Measurements from ENCODE around the gene PTPRO.

The PTPRO gene

DNA sequence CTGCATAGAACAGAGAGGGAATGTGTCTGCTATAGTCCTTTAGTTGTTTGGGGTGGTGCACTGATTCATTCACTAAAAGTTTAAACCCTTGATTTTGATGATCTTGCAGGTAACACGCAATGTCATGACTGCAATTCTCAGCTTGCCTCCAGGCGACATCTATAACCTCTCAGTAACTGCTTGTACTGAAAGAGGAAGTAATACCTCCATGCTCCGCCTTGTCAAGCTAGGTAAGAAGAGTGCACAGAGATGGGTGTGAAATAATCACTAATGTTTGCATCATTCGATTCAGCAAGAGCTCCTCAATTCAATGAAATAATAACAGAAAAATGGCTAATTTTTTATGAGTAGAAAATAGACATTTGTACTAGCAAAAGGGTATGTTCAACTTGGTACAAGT is 203.7 kb downstream of the PTPRO start:
- no peak for DNase-seq (ENCODE audit: low read depth, low spot score)

DNA sequence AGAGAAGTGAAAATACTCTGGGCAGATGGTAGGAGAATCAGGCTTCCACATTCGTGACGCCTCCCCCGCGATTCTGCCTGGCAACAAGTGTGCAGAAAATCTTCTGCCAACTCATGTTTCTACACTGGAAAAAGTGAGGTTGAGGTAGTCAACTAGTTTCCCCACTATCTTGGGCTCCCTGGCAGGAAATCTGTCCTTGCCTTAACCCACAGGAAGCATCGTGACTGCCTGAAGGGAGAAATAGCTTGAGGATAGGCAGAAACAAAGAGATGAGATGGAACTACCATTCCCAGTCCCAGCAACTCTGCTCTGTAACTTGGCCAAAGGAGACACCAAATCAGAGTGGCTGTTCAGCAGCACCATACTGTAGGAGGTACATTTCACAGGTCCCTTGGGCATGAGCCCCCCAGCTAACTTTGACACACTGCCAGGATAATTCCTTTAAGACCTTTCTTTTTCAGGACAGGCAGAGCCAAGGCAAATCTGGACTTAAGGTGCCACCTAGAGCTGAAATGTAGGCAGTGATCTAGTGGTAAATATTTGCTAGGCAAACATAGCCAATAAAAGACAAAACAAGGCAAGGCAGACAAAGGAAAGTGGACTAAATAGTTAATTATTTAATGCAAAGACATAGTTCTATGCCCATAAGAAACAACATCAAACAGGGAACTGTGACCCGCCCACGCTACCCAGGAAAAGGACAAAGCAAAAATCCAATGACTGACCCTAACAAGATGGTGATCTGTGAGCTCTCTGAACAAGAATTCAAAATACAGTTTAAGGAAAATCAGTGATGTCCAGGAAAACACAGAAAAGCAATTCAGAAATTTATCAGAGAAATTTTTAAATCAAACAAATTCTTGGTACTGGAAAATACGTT is 205.1 kb downstream of the PTPRO start:
- DNase-seq (ENCODE audit: low read depth, low spot score), result no peak

DNA sequence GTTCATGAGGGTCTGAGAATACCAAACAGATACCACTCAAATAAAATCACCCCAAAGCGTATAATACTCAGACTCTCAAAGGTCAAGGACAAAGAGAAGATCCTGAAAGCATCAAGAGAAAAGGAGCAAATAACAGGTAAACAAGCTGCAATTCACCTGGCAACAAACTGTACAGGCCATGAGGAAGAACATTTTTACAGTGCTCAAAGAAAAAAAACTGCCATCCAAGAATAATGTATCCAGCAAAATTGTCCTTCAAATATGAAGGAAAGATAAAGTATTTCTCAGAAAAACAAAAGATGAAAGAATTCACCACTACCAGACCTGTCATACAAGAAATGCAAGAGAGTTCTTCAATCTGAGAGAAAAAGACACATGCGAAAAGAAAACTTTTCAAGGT is 206.4 kb downstream of the PTPRO start:
- no peak for DNase-seq (ENCODE audit: low read depth, low spot score)

DNA sequence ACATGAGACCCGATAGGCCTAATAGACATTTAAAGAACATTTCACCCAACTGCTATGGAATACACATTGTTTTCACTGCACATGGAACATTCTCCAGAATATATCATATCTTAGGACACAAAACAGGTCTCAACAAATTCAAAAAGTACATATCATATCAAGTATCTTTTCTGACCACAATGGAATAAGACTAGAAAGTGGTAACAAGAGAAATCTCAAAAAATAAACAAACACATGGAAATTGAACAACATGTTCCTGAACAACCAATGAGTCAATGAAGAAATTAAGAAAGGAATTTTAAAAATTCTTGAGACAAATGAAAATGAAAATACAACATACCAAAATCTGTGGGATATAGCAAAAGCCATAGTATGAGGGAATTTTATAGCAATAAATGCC is 208.1 kb downstream of the PTPRO start:
- DNase-seq (ENCODE audit: low read depth, low spot score), result no peak

DNA sequence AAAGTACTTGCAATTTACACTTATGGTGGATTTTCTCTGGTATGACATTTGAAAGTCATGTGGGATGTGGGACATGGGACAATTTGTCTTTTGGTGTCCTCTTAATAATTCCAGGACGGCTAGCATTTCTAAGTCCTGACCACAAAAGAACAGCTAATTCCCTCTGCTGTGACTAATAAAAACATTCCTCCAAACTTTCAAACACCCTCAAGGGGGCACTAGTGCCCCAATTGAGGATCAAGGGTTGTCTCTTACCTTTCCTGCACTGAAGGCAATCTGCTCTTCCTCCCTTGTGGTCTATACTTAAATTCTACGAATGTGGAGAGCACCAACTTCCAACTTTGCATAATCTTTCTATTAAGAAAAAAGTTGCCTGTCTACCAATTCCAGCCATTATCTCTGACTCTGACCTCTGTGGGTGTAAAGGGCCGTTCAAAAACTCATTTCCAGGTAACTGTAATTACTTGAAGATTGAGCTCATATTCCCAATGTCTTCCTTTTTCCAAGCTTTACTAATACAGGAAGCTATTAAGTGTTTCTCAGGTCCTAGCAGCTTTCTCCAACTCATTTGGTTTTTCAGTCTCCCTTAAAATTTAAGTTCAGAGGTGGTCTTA is 210.2 kb downstream of the PTPRO start:
- DNase-seq (ENCODE audit: low read depth, low spot score), result peak; percentile 33

DNA sequence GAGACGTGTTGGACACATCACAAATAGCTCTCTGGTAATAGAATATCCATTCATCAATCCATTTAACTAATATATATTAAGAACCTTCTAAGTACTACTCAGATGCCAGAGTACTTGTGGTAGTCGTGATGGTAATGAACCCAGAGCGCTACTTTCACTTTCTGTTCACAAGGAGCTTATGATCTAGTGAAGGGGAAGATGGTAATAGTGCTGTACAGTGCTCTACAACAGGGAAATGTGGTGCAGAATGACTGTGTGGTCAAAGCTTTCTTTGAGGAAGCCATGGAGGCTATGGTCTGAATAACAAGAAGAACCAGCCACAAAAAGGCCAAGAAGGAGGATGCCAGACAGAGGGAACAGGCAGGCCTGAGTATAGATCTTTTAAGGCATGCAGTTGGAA is 212.0 kb downstream of the PTPRO start:
- DNase-seq (ENCODE audit: low read depth, low spot score), result no peak

DNA sequence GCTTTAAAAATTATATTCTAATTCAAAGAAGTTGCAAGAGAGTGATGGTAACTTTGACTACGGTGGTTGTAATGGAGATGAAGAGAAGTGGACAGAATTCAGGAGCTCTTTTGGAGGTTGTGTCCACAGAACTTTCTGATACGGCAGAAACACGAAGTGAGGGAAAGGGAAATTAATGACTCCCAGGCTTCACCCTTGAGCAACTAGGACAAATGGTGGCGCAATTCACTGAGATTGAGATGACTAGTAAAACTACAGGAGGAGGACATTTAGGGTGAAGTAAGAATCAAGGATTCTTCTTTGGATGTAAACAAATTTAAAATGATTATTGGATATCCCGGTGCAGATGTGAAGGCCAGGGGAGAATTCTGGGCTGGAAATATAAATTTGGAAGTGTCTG is 212.6 kb downstream of the PTPRO start:
- DNase-seq (ENCODE audit: low read depth, low spot score), result no peak

DNA sequence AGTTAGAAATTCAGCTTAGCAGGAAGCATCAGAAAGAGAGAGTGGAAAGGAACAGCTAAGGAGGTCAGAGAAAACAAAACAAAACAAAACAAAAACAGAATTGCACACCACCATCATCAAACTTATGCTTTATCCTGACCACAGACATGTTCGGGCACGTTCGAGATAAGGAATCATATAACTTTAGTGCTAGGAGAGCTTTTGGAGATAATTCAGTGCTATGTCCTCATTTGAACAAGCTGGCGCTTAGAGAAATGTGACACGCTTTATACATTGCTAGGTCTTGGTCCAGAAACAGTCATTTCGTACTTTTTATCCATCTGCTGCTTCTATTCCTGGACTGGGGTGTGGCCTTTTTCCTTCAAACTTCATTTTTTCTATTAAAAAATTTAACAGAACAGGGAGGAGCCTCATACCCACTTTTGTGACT is 213.1 kb downstream of the PTPRO start:
- DNase-seq (ENCODE audit: low read depth, low spot score), result no peak

DNA sequence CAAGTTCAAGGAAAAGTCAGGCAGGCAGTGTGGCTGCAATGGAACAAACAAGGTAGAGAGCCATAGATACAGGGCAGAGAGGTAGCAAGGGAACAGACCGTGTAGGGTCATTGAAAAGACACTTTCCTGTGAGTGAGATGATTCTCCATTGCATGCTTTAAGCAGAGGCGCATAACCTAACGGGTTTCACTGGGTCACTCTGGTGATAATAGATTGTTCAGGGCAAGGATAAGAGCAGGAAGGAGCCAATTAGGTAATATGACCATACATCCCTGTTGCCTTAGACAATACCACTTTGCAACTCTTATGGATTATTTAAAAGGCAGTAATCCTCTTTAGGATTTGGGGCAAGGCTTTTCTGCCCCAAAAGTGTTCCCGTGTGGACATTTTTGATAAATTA is 214.1 kb downstream of the PTPRO start:
- DNase-seq (ENCODE audit: low read depth, low spot score), result no peak

DNA sequence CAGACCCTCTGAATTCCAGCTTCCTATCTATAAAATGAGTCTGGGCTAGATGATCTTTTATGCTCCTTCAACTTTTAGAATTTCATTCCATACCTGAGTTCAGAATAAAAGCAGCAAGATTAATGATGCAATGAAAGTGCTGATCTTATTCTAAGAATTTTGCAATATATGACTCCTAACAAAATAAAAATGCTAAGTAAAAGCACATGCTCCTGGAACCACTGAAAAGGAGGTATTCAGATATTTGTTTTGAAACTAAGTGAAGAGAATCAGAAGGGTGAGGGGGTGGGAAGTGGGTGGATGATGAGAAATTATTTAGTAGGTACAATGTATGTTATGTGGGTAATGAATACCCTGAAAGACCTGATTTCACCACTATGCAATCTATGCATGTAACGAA is 216.6 kb downstream of the PTPRO start:
- no peak for DNase-seq (ENCODE audit: low read depth, low spot score)

DNA sequence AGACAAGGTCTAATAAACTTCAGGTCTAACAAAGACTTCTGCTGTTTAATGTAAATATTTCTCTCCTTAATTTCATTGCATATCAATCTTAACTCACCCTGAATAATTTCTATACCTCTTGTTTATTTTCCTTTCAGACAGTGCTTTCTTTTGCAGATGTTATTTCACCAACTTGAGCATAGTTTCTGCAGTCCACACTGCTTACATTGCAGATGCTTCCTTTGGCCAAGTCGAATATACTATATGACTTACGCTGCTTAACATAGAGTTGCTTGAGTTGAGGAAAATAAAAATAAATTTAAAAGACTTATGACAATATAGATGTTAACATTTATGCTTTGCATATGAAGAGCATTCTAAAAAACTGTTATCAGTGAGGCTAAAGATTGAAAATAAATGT is 217.7 kb downstream of the PTPRO start:
- DNase-seq (ENCODE audit: low read depth, low spot score), result no peak

DNA sequence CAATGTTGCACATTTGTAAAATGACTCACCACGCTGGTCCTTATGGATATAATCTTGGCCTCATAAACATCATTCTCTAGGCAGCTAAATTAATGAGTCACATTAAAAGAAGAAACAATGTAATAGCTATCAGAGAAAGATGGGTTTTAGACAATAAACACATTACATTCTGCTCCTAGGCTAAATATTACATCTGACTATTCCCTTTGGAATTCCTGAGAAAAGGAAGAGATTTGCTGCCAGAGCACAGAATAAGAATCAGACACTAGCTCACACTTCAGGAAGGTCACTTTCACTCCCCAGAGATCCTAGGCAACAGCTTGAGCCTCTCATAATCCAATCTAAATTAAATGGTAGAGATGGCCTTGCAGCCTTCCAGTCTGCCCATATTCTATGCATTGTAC is 218.2 kb downstream of the PTPRO start:
- DNase-seq (ENCODE audit: low read depth, low spot score), result no peak

DNA sequence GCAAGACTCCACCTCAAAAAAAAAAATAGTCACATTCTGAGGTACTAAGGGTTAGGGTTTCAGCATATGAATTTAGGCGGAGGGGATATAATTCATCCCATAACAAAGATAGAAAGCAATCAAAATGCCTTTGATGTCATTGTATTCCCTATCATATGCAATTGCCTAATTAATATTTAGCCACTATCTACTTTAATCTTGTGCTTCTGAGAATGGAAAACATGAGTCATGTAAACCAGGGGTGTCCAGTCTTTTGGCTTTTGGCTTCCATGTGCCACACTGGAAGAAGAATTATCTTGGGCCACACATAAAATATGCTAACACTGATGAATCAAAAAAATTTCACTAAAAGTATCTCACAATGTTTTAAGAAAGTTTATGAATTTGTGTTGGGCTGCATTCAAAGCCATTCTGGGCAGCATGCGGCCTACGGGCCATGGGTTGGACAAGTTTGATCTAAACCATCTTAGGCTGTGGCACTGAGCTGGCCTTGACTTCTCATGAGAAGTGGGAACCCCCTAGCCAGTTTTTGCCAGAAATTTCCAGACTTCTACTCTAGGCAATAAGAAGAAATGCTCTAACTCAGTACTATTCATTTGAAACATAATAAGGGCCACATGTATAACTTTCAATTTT is 219.8 kb downstream of the PTPRO start:
- DNase-seq (ENCODE audit: low read depth, low spot score), result no peak

DNA sequence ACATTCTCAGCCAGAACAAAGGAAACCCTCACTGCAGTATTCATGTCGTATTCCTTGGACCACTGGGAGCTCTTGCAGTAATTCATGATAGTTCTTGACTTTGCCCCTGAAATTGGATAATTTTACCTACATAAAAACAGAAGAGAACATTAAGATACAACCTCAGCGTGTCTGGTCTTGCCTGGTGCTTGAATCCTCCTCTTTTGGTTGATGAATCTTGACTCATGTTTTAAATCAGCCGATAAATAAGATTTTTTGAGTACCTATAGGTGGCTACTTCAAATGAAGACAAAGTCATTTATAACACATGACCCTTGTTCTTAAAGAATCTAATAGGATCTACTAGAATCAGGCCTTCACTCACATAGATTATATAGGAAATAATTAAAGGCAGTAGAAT is 221.0 kb downstream of the PTPRO start:
- no peak for DNase-seq (ENCODE audit: low read depth, low spot score)

DNA sequence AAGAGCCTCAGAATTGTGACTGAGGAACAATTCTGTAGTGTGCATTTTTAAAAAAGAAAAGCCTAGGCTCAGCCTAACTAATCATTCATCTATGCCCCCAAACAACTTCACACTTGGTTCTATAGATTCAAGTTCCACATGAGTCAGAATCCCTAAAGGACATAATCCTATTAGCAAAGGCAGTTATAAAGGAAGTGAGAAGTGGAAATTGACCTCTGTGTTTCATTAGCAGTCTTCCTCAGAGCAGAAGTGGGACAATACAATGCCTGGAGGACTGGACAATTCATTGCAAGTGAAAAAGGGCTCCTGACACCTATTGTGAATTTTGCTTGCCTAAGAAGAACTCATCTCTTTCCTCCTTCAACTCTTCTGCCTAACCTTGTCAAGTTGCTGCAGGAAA is 222.3 kb downstream of the PTPRO start:
- DNase-seq (ENCODE audit: low read depth, low spot score), result no peak

DNA sequence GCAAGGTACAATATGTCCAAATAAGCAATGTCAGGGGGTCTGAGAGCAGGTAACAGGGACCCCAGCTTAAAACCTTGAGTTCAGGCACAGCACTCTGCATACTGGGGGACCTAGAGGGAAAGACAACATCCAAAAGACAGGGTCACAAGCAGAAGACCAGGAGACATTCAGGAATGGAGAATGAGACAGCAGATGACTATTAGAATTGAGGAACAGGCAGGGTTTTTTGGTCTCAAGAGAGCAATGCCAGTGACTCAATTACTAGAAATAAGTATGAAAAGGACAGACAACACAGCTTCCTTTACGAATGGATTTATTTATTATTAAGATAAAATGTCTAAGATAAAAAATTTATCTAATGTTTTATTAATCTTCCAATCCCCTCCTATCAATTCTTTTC is 223.0 kb downstream of the PTPRO start:
- DNase-seq (ENCODE audit: low read depth, low spot score), result no peak

DNA sequence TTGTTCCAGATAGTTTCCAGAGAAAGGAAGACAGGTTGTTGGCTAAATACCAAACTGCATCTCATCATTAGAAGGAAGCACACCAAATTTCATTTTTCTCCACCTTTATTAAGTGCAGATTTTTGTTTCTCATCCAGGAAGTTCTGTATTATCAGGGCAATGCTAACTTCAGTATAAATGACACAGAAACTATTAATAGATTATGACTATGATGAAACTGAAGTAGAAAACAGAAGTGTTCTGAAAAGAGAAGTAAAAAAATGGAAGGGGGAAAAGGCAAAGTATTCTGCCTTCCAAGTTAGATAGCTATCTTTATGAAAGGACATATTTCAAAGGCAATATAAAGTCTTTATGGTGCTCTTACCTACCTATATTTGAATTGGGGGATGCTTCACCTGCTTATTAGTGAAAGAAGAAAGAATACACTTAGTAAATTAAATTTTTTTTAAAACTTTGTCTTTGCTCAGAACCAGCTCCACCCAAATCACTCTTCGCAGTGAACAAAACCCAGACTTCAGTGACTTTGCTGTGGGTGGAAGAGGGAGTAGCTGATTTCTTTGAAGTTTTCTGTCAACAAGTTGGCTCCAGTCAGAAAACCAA is 223.9 kb downstream of the PTPRO start:
- DNase-seq (ENCODE audit: low read depth, low spot score), result no peak

DNA sequence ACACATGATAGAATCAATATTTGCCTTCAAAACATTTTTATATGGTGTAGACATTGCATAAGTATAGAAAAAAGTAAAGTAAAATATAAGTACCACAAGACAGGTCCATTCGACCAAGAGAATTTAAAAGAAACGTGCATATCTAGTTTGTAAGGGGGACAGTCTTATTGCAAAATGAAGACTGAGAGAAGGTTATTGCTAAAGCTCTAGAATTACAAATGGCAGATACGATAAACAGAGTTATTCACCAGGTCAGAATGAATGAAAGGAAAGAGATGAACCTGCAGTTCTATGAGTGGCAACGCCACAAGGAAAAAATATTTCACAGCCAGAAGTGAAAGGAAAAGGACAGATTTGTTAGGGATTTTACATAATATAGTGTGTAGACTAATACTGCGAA is 224.8 kb downstream of the PTPRO start:
- no peak for DNase-seq (ENCODE audit: low read depth, low spot score)

DNA sequence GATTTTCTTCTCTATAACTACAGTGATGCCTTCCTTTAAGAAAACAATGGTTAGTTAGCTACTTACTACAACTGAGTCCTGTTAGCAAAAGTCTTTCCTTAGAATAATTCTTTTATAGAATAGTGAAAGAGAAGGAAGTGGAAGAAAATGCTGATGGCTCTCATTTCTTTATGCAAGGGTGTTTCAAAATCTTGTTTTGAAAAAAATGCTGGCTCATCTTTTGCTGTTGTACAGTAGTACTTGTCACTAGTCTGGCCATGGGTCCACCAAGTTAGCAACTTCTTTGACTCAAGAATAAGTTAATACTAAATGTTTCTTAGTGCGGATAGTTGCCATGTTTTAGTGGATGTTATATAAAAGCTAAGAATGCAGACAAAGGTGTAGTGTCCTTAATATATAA is 225.4 kb downstream of the PTPRO start:
- DNase-seq (ENCODE audit: low read depth, low spot score), result no peak

DNA sequence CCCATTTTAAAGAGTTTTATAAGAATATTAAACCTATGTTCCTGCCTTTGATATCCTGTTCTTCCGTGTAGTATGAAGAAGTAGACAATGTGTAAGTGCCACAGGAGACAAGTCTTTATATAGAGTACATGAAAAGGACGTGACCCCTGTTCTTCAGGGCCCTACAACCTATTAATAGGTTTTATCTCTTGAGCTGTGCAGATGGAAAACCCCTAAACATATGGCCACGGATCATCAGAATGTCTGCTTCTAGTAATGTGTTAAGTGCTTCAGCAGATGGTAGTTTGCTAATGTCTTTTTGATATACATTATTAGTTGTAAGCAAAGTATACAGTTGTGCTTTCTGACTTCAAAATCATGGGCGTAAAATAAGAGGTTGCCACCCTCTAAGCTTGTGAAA is 228.5 kb downstream of the PTPRO start:
- DNase-seq (ENCODE audit: low read depth, low spot score), result no peak

DNA sequence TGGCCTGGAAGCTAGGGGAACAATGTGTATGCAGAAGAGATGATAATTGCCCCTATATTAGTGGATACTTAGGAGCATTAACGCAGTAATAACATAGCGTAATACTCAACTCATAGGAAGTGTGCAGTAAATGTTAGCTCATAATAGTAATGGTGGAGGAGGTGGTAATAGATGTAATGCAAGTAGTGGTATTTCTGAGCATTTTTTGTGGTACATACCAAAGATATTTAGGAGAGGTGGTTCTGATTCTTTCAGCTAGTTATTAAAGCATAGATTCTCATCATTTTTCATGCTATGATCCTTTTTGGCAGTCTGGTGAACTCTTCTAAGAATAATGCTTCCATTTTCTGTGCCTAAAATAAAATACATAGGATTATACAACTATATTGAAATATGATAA is 233.1 kb downstream of the PTPRO start:
- no peak for DNase-seq (ENCODE audit: low read depth, low spot score)

DNA sequence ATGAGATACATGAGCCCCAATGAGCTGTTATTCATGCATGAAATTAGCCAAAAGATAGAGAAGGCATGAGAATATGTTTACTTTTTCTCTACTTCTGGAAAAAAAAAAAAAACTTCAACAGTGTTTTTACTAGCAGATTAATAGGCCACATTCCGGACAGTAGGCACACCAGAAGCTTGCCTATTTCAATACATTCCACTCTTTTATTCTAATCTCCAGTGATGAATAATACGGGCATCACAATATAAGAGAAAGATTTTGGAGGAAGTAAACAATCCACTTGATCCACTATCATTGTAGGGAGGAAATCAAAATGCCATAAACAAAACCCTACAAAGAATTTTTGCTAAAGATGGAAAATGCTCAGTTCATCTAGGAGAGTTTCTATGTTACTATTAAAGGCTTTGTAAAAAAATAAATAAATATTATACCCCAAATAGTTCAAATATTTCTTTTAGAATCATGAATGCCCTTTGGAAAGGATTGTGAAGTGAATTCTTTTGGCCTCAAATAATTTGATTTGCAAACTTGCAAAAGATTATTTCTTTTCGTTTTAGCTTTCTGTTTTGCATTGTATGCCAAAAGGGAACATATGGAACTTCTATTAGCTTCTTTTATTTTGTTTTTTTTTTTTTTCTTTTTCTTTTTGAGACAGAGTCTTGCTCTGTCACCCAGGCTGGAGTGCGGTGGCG is 234.2 kb downstream of the PTPRO start:
- DNase-seq (ENCODE audit: low read depth, low spot score), result no peak

All from smooth muscle cell of the brain vasculature (primary cell).